GM12872 (cell line): ENCODE data around the gene AQP6.

Source experiments
- TF ChIP-seq, protein P1 (sequence below): IDR thresholded peaks from 3 replicates; pipeline ENCODE4 v1.5.1; 2011; ENCODE audit warnings: low read depth, mild to moderate bottlenecking, low read length, moderate library complexity; ENCODE audit not compliant: insufficient read depth

AQP6 gene

GRCh38 chr12:50018154-50018553 is 45.4 kb downstream of the AQP6 start:
- TF ChIP-seq, protein P1, sequence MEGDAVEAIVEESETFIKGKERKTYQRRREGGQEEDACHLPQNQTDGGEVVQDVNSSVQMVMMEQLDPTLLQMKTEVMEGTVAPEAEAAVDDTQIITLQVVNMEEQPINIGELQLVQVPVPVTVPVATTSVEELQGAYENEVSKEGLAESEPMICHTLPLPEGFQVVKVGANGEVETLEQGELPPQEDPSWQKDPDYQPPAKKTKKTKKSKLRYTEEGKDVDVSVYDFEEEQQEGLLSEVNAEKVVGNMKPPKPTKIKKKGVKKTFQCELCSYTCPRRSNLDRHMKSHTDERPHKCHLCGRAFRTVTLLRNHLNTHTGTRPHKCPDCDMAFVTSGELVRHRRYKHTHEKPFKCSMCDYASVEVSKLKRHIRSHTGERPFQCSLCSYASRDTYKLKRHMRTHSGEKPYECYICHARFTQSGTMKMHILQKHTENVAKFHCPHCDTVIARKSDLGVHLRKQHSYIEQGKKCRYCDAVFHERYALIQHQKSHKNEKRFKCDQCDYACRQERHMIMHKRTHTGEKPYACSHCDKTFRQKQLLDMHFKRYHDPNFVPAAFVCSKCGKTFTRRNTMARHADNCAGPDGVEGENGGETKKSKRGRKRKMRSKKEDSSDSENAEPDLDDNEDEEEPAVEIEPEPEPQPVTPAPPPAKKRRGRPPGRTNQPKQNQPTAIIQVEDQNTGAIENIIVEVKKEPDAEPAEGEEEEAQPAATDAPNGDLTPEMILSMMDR, result no peak

DNA sequence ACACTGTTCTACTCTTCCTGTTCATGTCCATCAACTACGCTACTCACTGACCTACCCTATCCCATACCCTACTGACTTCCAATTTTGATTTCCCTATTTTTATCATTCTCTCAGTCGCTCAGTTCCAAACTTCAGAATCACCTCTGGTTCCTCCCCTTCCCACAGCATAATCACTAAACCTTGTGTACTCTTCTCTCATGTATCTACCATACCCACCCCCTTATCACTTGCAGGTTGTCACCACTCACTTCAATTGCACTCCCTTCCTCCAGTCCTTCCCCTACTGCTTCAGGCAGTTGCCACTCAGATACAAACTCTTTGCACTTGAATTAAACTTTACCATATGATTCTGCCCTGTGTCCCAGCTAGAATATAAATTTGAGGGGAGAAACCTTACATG is 46.2 kb downstream of the AQP6 start:
- TF ChIP-seq, protein P1, result no peak

DNA sequence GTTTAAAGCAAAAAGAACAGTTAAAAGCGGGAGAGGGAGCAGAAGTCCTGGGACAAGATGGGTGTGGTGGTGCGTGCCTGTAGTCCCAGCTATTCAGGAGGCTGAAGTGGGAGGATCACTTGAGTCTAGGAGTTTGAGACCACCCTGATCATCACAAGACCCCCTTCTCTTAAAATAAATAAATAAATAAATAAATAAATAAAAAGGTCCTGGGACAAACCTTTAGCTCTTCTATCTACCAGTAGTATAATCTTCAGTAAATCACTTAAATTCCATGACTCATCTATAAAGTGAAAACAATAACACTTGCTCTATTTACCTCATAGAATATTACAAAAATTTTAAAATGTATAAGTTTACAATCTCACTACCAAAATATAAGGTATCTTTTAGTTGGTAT is 46.8 kb downstream of the AQP6 start:
- TF ChIP-seq, protein P1, result no peak

DNA sequence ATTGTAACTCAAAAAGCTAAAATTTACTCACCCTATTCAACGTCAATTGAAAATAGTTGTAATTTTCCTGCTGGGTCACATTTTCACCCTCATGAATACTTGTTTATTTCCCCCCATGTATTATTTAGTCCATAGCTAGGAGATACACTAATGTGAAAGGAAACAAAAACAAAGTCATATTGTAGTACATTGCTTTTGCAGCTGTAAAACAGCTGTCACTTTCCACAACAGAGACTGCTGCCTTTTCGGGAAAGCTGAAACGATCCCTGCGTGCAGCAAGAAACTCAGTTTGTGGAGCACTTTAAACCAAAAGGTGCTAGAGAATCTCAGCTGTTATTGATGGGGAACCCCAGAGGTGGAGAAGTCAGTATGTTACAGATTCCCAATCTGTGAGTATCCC is 48.3 kb downstream of the AQP6 start:
- TF ChIP-seq, protein P1, result no peak

DNA sequence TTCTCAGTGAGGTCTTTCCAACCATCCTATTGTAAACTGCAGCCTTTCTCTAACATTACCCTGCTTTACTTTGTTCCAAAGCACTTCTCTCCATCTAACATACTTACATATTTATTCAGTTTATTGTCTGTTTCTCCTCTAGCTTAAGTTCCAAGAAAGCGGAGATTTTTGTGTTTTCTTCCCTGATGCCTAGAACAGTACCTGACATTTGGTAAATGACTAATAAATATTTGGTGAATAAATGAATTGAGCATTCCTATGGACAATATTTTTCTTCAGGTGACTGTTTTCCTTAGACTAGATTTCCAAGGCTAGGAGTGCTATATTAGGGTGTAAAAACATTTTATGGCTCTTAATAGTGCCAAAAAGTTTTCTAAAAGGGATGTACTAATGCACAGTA is 50.2 kb downstream of the AQP6 start:
- TF ChIP-seq, protein P1, result no peak

GRCh38 chr12:50024227-50024626 is 51.5 kb downstream of the AQP6 start:
- TF ChIP-seq, protein P1, result no peak

DNA sequence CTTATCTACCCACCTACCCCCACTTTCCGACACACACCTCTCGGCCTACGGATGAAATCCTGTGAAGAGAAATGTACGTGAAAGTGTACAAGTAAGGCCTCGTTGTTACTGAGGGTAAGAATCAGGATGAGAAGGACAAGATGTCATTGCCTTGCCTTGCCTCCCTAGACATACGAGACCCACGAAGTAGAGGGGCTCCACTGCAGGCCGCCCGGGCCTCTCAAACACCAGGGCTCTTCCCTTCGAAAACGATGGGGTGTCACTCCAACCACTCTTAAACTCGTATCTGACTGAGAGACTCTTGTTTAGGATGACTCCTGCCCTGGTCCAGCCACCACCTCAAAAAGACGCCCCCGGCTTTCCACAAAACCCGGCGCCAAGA is 52.0 kb downstream of the AQP6 start:
- TF ChIP-seq, protein P1, result no peak
